Suprapubic skin (tissue), 4 donors: ENCODE data around the gene CLTCL1. TPM values are rescaled to one million over a fixed set of nuclear protein-coding genes. Genes with fewer than 3 reads are reported as not detected.

Source experiments
- DNase-seq, 2 donors: peaks; one replicate each; pipeline ENCODE4 v3.0.0-alpha.2; 2019; ENCODE audit warnings: low spot score in 2 of 2
- H3K27ac ChIP-seq: fragments of 200-600 bp; sonication (generic); one replicate; pipeline ENCODE4 v1.5.1; 2019
- H3K27me3 ChIP-seq: fragments of 200-600 bp; sonication (generic); one replicate; pipeline ENCODE4 v1.5.1; 2019
- H3K36me3 ChIP-seq: fragments of 200-600 bp; sonication (generic); one replicate; pipeline ENCODE4 v1.5.1; 2019
- H3K4me1 ChIP-seq: fragments of 200-600 bp; sonication (generic); one replicate; pipeline ENCODE4 v1.5.1; 2019
- H3K4me3 ChIP-seq: fragments of 200-600 bp; sonication (generic); one replicate; pipeline ENCODE4 v1.5.1; 2019; ENCODE audit warnings: mild to moderate bottlenecking
- H3K9me3 ChIP-seq: fragments of 200-600 bp; sonication (generic); one replicate; pipeline ENCODE4 v1.5.1; 2019
- CTCF ChIP-seq, 2 donors: fragments of 200-600 bp in 1 of 2; fragments of 450-650 bp in 1 of 2; sonication (generic) in 1 of 2; IDR thresholded peaks; one replicate each; pipeline ENCODE4 v1.5.1; 2016 to 2019; ENCODE audit warnings: antibody characterized with exemption in 2 of 2, mild to moderate bottlenecking in 1 of 2, moderate library complexity in 1 of 2
- EP300 ChIP-seq: sonication (generic); formaldehyde crosslinking; IDR thresholded peaks from one replicate; pipeline ENCODE4 v1.6.1; 2017; ENCODE audit warnings: antibody characterized with exemption
- POLR2A ChIP-seq, 2 donors: fragments of 450-650 bp; IDR thresholded peaks; one replicate each; pipeline ENCODE4 v1.6.1; 2017; ENCODE audit warnings: antibody characterized with exemption in 2 of 2, mild to moderate bottlenecking in 2 of 2, moderate library complexity in 2 of 2
- POLR2AphosphoS5 ChIP-seq, 3 donors: sonication (generic); formaldehyde crosslinking; IDR thresholded peaks; one replicate each; pipeline ENCODE4 v1.6.1; 2017; ENCODE audit warnings: antibody characterized with exemption in 3 of 3
- WGBS: methylation state at CpG from one replicate; pipeline ENCODE4 v1.1.5; 2018; 5-methylcytosine and 5-hydroxymethylcytosine counted together
- total RNA-seq, 4 donors: library from RNA; depleted of rRNA; stranded (reverse); fragments of >200 nt; gene quantifications; one replicate each; pipeline ENCODE4 v1.1.0, GENCODE V29; 2016

CLTCL1 gene
- total RNA-seq, 4 donors from 2014 or later, result 5.6 to 12.5 (median 9.4) TPM

GRCh38 chr22:19139974-19140373, 151.5 kb downstream of the CLTCL1 start:
- no peak for DNase-seq
- TF ChIP-seq POLR2A (IDR thresholded peaks at IDR 0.05) (no peak), EP300 (no peak), POLR2AphosphoS5 (IDR thresholded peaks at IDR 0.05) (no peak), CTCF (IDR thresholded peaks at IDR 0.05) (no peak)
- Histone ChIP-seq H3K4me1 (peaks cover 9% of the 10 kb centered on the region), H3K9me3 (no peaks in the 10 kb centered on the region), H3K27me3 (no peaks in the 10 kb centered on the region), H3K4me3 (no peak overlapping the region), H3K27ac (no peak overlapping the region), H3K36me3 (peaks cover 79% of the 10 kb centered on the region)
- WGBS, result 85% methylated on average over 5 of the region's 5 CpGs

- H3K9me3 ChIP-seq, result no peaks in the 10 kb centered on the region
- H3K4me3 ChIP-seq, result no peak overlapping the region
- TF ChIP-seq POLR2A (IDR thresholded peaks at IDR 0.05) (no peak), CTCF (IDR thresholded peaks at IDR 0.05) (no peak), POLR2AphosphoS5 (IDR thresholded peaks at IDR 0.05) (no peak), EP300 (no peak)
- H3K4me1 ChIP-seq, result peaks cover 7% of the 10 kb centered on the region
- no peak for DNase-seq
- H3K27ac ChIP-seq, result no peak overlapping the region
- whole genome bisulfite sequencing, result 94% methylated on average over 8 of the region's 9 CpGs
- H3K27me3 ChIP-seq, result no peaks in the 10 kb centered on the region
- peaks cover 89% of the 10 kb centered on the region for H3K36me3 ChIP-seq
Measured at GRCh38 chr22:19139001-19139356, 152.5 kb downstream of the CLTCL1 start.

GRCh38 chr22:19138217-19139000, 153.1 kb downstream of the CLTCL1 start:
- Histone ChIP-seq H3K9me3 (no peaks in the 10 kb centered on the region), H3K4me1 (peaks cover 1% of the 10 kb centered on the region), H3K27me3 (no peaks in the 10 kb centered on the region), H3K36me3 (peaks cover 95% of the 10 kb centered on the region), H3K4me3 (no peak overlapping the region), H3K27ac (no peak overlapping the region)
- DNase-seq, result no peak
- no peak for TF ChIP-seq EP300
- TF ChIP-seq POLR2A (IDR thresholded peaks at IDR 0.05), result no peak
- TF ChIP-seq POLR2AphosphoS5 (IDR thresholded peaks at IDR 0.05), result no peak
- TF ChIP-seq CTCF (IDR thresholded peaks at IDR 0.05), result no peak
- WGBS, result 85% methylated on average over 5 of the region's 15 CpGs

GRCh38 chr22:19137384-19138216, 153.9 kb downstream of the CLTCL1 start:
- Histone ChIP-seq H3K9me3 (no peaks in the 10 kb centered on the region), H3K4me3 (no peak overlapping the region), H3K4me1 (no peaks in the 10 kb centered on the region), H3K27ac (no peak overlapping the region), H3K27me3 (no peaks in the 10 kb centered on the region), H3K36me3 (peaks cover 100% of the 10 kb centered on the region)
- 90% methylated on average over 5 of the region's 11 CpGs for WGBS
- no peak for DNase-seq
- no peak for TF ChIP-seq POLR2A (IDR thresholded peaks at IDR 0.05)
- TF ChIP-seq POLR2AphosphoS5 (IDR thresholded peaks at IDR 0.05), result no peak
- TF ChIP-seq EP300, result no peak
- no peak for TF ChIP-seq CTCF (IDR thresholded peaks at IDR 0.05)

GRCh38 chr22:19136915-19137314, 154.6 kb downstream of the CLTCL1 start:
- Histone ChIP-seq H3K27ac (no peak overlapping the region), H3K4me1 (no peaks in the 10 kb centered on the region), H3K9me3 (no peaks in the 10 kb centered on the region), H3K36me3 (peaks cover 94% of the 10 kb centered on the region), H3K27me3 (no peaks in the 10 kb centered on the region), H3K4me3 (no peak overlapping the region)
- TF ChIP-seq POLR2AphosphoS5 (IDR thresholded peaks at IDR 0.05) (no peak), POLR2A (IDR thresholded peaks at IDR 0.05) (no peak), CTCF (IDR thresholded peaks at IDR 0.05) (no peak), EP300 (no peak)
- WGBS, result 97% methylated on average over 10 of the region's 10 CpGs
- no peak for DNase-seq
